Measurements from ENCODE around the gene PXDN. TPM values are rescaled to one million over a fixed set of nuclear protein-coding genes. Genes with fewer than 3 reads are reported as not detected.

The PXDN gene
- total and polyA plus RNA-seq, 10 of the 15 experiments (the other 5 are each of a cell fraction or from before 2014, with no cell fraction given), result 0.12 to 0.69 (median 0.23) TPM; not detected in 5

DNA sequence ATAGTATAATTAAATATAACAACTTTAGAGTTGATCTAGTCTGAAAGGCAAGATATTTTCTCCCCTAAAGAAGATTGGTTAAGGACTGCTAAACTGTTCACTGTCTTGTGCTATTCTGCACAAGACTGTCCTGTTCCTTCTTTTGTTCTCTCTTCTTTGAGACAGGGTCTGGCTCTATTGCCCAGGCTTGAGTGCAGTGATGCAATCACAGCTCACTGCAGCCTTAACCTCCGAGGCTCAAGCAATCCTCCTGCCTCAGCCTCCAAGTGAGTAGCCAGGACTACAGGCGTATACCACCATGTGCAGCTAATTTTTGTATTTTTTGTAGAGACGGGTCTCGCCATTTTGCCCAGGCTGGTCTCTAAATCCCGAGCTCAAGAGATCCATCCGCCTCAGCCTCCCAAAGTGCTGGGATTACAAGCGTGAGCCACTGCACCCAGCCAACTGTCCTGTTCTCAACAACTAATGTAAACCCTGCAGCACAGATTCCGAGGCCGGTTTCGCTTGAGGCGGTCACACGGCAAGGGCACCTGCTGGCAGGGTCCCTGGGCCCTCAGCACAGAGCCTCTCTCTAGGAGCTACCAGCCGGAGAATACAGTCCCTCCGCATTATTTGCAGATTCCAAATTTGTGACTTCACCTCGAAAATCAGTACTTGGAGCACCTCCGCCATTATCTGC lies 16.4 kb downstream of the PXDN start:
- POLR2A ChIA-PET, result no interaction called here
- Histone ChIP-seq H2AFZ (ENCODE audit: control insufficient read depth, low read depth, low read length) (no peak overlapping the region), H3K4me1 (ENCODE audit: control insufficient read depth, insufficient read depth, low read length) (no peaks in the 10 kb centered on the region), H3K27me3 (replicated peaks in 1 of 2; ENCODE audit: control insufficient read depth in 2 of 2, insufficient read depth in 2 of 2, low read length in 1 of 2) (no peaks in the 10 kb centered on the region), H4K20me1 (ENCODE audit: control insufficient read depth, insufficient read depth) (no peaks in the 10 kb centered on the region), H3K27ac (ENCODE audit: control insufficient read depth, insufficient read depth) (no peak overlapping the region), H3K4me3 (no peak overlapping the region), H3K4me2 (ENCODE audit: control insufficient read depth, insufficient read depth) (no peak overlapping the region), H3K79me2 (ENCODE audit: control insufficient read depth, insufficient read depth, low read length) (no peaks in the 10 kb centered on the region), H3K9me3 (replicated peaks; ENCODE audit: control insufficient read depth, insufficient read depth, low read length) (no peaks in the 10 kb centered on the region), H3K9ac (ENCODE audit: control insufficient read depth, insufficient read depth, low read length) (no peak overlapping the region), H3K36me3 (ENCODE audit: control insufficient read depth in 2 of 2, insufficient read depth in 2 of 2, low read length in 1 of 2) (no peaks in the 10 kb centered on the region)
- no peak for ATAC-seq
- WGBS (ENCODE audit: insufficient coverage, insufficient replicate concordance, low lambda C conversion rate, missing lambda C conversion rate), result 54% methylated on average over 16 of the region's 16 CpGs
- CTCF ChIA-PET, result no interaction called here
- RAD21 ChIA-PET (ENCODE audit: unreplicated experiment), result no interaction called here
- no peak for DNase-seq (ENCODE audit: low read depth, low spot score)
- BruUV-seq (replicated peaks), result no TSS peak
- no peak for FAIRE-seq
- in situ Hi-C loops (cut with MboI), result no loop called here
- SMC1A ChIA-PET (ENCODE audit: uncharacterized antibody, unreplicated experiment), result no interaction called here
- intact Hi-C loops (cut with micrococcal nuclease; ENCODE audit: unreplicated experiment), result no loop called here
- TF ChIP-seq TARDBP (IDR thresholded peaks at IDR 0.05; ENCODE audit: borderline replicate concordance) (no peak), FOXK2 (IDR thresholded peaks at IDR 0.05) (no peak), IKZF1 (conservative IDR thresholded peaks at IDR 0.05) (no peak)

DNA sequence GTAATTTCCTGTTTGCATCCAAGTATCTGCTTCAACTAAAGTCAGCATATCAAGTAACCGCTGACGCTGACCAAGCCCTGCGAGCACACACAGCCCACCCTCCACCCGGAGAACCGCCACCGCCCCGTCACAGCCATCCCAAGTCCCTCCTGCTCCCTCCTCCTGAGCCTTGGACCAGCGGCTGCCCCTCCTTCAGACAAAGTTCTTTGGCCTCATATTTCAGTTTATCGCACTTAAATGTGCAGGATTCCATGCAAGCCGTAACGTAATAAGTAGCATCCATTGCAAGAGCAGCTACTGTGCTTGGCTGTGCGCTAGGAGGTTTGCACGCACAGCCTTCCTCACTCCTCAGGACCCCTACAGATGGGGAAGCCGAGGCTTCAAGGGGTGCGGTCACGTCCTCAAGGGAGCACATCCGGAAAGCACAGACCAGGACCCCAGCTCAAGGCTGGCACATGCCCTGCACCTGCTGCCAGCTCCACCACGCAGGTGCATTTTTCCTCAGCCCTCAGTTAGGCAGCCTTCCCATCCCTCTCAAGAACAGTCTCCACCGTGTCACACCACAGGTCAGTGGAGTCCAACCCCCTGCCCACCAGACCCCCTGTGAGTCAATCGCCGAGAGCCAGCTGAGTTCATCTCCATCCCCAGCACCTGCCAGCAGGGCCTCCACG lies 17.1 kb downstream of the PXDN start:
- no peak for TF ChIP-seq TARDBP (IDR thresholded peaks at IDR 0.05; ENCODE audit: borderline replicate concordance)
- TF ChIP-seq CHD1 (IDR thresholded peaks at IDR 0.05; ENCODE audit: low read depth, low read length), result no peak
- TF ChIP-seq, protein P1, sequence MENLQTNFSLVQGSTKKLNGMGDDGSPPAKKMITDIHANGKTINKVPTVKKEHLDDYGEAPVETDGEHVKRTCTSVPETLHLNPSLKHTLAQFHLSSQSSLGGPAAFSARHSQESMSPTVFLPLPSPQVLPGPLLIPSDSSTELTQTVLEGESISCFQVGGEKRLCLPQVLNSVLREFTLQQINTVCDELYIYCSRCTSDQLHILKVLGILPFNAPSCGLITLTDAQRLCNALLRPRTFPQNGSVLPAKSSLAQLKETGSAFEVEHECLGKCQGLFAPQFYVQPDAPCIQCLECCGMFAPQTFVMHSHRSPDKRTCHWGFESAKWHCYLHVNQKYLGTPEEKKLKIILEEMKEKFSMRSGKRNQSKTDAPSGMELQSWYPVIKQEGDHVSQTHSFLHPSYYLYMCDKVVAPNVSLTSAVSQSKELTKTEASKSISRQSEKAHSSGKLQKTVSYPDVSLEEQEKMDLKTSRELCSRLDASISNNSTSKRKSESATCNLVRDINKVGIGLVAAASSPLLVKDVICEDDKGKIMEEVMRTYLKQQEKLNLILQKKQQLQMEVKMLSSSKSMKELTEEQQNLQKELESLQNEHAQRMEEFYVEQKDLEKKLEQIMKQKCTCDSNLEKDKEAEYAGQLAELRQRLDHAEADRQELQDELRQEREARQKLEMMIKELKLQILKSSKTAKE (IDR thresholded peaks at IDR 0.05; ENCODE audit: low read depth, poor library complexity, severe bottlenecking), result no peak
- TF ChIP-seq, protein P2, sequence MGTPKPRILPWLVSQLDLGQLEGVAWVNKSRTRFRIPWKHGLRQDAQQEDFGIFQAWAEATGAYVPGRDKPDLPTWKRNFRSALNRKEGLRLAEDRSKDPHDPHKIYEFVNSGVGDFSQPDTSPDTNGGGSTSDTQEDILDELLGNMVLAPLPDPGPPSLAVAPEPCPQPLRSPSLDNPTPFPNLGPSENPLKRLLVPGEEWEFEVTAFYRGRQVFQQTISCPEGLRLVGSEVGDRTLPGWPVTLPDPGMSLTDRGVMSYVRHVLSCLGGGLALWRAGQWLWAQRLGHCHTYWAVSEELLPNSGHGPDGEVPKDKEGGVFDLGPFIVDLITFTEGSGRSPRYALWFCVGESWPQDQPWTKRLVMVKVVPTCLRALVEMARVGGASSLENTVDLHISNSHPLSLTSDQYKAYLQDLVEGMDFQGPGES (IDR thresholded peaks at IDR 0.05), result no peak
- TF ChIP-seq, protein P3, sequence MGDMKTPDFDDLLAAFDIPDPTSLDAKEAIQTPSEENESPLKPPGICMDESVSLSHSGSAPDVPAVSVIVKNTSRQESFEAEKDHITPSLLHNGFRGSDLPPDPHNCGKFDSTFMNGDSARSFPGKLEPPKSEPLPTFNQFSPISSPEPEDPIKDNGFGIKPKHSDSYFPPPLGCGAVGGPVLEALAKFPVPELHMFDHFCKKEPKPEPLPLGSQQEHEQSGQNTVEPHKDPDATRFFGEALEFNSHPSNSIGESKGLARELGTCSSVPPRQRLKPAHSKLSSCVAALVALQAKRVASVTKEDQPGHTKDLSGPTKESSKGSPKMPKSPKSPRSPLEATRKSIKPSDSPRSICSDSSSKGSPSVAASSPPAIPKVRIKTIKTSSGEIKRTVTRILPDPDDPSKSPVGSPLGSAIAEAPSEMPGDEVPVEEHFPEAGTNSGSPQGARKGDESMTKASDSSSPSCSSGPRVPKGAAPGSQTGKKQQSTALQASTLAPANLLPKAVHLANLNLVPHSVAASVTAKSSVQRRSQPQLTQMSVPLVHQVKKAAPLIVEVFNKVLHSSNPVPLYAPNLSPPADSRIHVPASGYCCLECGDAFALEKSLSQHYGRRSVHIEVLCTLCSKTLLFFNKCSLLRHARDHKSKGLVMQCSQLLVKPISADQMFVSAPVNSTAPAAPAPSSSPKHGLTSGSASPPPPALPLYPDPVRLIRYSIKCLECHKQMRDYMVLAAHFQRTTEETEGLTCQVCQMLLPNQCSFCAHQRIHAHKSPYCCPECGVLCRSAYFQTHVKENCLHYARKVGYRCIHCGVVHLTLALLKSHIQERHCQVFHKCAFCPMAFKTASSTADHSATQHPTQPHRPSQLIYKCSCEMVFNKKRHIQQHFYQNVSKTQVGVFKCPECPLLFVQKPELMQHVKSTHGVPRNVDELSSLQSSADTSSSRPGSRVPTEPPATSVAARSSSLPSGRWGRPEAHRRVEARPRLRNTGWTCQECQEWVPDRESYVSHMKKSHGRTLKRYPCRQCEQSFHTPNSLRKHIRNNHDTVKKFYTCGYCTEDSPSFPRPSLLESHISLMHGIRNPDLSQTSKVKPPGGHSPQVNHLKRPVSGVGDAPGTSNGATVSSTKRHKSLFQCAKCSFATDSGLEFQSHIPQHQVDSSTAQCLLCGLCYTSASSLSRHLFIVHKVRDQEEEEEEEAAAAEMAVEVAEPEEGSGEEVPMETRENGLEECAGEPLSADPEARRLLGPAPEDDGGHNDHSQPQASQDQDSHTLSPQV (IDR thresholded peaks at IDR 0.05), result no peak
- no peak for TF ChIP-seq EGR1 (IDR thresholded peaks at IDR 0.05; ENCODE audit: borderline replicate concordance in 1 of 2, low read depth in 2 of 2, low read length in 2 of 2)
- ATAC-seq (no peak), DNase-seq (ENCODE audit: low read depth, low spot score) (no peak), FAIRE-seq (no peak)
- ChIA-PET POLR2A (no interaction called here), RAD21 (ENCODE audit: unreplicated experiment) (no interaction called here), SMC1A (ENCODE audit: uncharacterized antibody, unreplicated experiment) (no interaction called here), CTCF (no interaction called here)
- Histone ChIP-seq H3K4me2 (ENCODE audit: control insufficient read depth, insufficient read depth) (no peak overlapping the region), H2AFZ (ENCODE audit: control insufficient read depth, low read depth, low read length) (no peak overlapping the region), H3K27me3 (replicated peaks in 1 of 2; ENCODE audit: control insufficient read depth in 2 of 2, insufficient read depth in 2 of 2, low read length in 1 of 2) (no peaks in the 10 kb centered on the region), H4K20me1 (ENCODE audit: control insufficient read depth, insufficient read depth) (no peaks in the 10 kb centered on the region), H3K36me3 (ENCODE audit: control insufficient read depth in 2 of 2, insufficient read depth in 2 of 2, low read length in 1 of 2) (no peaks in the 10 kb centered on the region), H3K4me3 (no peak overlapping the region), H3K9ac (ENCODE audit: control insufficient read depth, insufficient read depth, low read length) (no peak overlapping the region), H3K9me3 (replicated peaks; ENCODE audit: control insufficient read depth, insufficient read depth, low read length) (no peaks in the 10 kb centered on the region), H3K27ac (ENCODE audit: control insufficient read depth, insufficient read depth) (no peak overlapping the region), H3K4me1 (ENCODE audit: control insufficient read depth, insufficient read depth, low read length) (no peaks in the 10 kb centered on the region), H3K79me2 (ENCODE audit: control insufficient read depth, insufficient read depth, low read length) (no peaks in the 10 kb centered on the region)
- in situ Hi-C loops (cut with MboI) (no loop called here), intact Hi-C loops (cut with micrococcal nuclease; ENCODE audit: unreplicated experiment) (no loop called here)
- BruUV-seq (replicated peaks), result no TSS peak
- 52% methylated on average over 22 of the region's 22 CpGs for WGBS (ENCODE audit: insufficient coverage, insufficient replicate concordance, low lambda C conversion rate, missing lambda C conversion rate)

Data from GM12878 (cell line).